Epithelial cell of esophagus (primary cell): ENCODE measurements around the gene DCP1B.
A peak's percentile ranks its signal among the peaks of the same experiment; 100 is the strongest.
"Not testable (repeated sequence)": the region's sequence is repeated elsewhere in the genome, so short reads cannot be mapped to it uniquely, and the experiment has no call there.

Source experiments
- DNase-seq: peaks from one replicate; pipeline ENCODE4 v3.0.0; 2010; ENCODE audit warnings: low read depth
- H3K4me3 ChIP-seq: 2 replicates; pipeline ENCODE4 v1.5.1; 2011; ENCODE audit warnings: mild to moderate bottlenecking, low read length, control low read depth
- TF ChIP-seq, protein P1 (sequence below): IDR thresholded peaks from 2 replicates; pipeline ENCODE4 v1.5.1; 2011; ENCODE audit warnings: low read depth, mild to moderate bottlenecking, low read length, control low read depth, inconsistent platforms; ENCODE audit not compliant: insufficient read depth; ENCODE audit errors: missing control alignments

The DCP1B gene

DNA sequence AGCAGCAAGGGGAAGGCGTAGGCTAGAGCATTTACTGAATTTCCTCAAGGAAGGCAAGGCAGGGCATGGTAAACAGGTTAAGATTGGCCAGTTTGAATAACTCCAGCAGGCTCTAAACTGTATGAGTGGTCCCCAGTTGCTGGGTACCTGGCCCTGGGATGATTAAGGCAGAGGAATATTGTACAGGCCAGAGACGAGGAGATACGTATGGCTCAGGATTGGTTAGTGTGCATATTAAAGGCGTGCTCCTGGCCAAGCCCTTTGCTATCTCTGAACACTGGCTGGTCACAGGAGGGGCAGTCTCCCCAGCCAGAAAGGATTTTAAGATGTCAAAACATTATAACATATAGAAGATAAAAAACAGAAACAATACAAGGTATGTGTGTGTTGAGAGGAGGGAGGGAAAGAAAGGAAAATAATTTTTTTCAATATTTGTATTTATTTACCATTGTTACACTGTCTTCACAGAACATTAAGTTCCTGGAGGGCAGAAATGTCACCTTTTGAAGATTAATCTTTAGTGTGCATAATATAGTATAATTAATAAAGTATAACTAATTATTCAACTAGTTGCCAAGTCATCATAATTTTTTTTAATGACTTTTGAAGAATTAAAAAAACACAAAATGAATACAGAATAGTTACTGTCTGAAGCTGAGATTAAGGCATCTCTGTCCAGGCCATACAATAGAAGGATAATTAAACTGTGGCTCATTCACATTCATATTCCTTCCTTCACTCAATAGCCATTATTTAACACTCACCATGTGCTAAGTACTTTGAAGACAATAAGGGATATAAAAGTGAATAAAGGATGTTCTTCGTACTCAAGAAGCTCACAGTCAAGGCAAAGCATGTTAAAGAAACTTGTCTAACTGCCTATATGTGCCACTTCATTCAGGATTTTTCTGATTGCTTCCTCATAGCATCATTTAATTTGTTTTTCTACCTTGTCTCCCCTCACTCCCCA lies 41.9 kb downstream of the DCP1B start:
- no peak for DNase-seq
- TF ChIP-seq, protein P1, sequence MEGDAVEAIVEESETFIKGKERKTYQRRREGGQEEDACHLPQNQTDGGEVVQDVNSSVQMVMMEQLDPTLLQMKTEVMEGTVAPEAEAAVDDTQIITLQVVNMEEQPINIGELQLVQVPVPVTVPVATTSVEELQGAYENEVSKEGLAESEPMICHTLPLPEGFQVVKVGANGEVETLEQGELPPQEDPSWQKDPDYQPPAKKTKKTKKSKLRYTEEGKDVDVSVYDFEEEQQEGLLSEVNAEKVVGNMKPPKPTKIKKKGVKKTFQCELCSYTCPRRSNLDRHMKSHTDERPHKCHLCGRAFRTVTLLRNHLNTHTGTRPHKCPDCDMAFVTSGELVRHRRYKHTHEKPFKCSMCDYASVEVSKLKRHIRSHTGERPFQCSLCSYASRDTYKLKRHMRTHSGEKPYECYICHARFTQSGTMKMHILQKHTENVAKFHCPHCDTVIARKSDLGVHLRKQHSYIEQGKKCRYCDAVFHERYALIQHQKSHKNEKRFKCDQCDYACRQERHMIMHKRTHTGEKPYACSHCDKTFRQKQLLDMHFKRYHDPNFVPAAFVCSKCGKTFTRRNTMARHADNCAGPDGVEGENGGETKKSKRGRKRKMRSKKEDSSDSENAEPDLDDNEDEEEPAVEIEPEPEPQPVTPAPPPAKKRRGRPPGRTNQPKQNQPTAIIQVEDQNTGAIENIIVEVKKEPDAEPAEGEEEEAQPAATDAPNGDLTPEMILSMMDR = no peak
- H3K4me3 ChIP-seq = no peak overlapping the region

DNA sequence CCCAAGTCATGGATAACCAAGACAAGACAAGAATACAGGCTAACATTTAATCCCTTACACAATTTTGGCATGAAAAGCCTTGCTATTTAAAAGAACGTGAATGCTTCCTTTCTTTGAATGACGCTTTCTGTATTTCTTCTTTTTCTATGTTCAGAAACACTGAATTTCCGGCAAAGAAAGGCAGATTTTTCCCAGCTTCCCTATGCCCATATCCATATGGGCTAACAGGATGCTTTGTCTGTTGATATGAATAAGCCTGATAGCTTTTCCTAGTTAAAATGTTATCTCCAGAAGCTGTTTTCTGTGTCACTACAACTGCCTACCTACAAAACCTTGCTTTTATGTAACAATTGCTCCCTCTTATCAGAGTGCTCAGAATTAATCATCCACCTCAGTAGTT lies 47.5 kb downstream of the DCP1B start:
- TF ChIP-seq, protein P1 = no peak
- DNase-seq = no peak
- H3K4me3 ChIP-seq = no peak overlapping the region

DNA sequence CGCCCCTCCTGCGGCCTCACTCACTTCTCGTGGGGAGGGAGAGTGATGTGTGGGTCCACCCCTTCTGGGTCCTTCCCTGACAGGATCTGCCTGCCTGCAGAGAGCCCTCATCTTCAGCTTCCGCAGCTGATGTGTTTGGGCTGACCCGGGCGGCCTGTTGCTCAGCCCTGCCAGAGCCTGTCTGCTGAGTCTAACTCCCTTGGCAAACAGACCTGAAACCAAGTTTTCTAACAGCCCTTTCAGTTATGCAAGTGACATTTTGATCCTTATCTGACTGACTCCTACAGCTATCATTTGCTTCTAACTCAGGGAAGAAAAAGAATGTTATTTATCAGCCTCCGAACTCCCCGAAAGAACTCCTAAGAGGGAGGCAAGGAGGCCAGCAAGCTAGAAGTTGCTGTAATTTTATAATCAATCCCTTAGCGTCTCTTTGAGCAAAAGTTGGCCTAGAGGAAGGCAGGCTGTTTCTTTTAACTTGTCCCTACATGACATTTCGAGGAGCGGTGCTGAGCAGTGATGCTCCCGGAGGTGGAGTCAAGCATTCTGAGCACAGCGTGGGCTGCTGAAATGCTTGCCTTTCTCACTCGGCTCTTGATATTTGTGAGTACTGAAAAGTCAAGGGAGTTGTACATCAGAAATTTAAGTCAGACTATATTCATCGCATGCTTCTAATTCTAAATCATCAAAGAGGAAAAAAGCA lies 54.3 kb downstream of the DCP1B start:
- DNase-seq = peak; percentile 57
- TF ChIP-seq, protein P1 = no peak
- H3K4me3 ChIP-seq = no peak overlapping the region

DNA sequence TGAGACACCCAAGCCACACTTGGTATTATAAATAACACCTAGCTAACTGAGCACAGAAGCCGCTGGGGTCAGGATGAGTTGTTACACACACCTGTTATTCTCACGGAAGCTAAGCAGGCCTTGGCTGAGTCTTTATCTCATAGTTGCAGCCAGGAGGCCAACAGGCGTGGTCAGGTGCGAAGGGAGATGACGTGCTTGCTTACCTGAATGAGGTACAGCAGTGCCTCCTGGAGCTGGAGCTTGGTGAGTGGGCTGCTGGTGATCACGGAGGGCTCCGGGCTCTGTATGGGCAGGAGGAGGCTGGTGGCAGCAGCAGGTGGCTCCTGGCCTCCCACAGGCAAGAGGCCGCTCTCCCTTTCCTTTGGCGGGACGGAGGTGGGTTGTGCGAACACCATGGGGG lies 55.4 kb downstream of the DCP1B start:
- TF ChIP-seq, protein P1 = no peak
- H3K4me3 ChIP-seq = no peak overlapping the region
- no peak for DNase-seq

DNA sequence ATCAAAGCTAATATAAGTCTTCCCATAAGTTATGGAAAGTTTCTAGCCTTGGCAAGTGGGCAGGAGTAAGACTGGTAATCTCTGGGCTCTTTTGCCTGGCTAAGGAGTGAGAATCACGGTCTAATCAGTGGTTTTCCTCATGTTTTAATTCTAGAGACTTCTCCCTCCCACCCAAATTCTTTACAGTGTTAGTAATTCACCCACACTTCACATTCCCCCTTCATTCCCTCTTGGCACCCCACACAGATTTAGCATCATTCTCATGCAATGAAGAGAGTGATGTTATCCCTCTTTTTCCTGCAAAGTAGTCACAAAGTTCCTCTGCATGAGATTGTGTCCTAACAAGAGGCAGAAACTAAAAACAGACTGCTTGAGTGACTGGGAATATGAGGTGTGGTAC lies 57.2 kb downstream of the DCP1B start:
- no peak for DNase-seq
- TF ChIP-seq, protein P1 = no peak
- H3K4me3 ChIP-seq = no peak overlapping the region

DNA sequence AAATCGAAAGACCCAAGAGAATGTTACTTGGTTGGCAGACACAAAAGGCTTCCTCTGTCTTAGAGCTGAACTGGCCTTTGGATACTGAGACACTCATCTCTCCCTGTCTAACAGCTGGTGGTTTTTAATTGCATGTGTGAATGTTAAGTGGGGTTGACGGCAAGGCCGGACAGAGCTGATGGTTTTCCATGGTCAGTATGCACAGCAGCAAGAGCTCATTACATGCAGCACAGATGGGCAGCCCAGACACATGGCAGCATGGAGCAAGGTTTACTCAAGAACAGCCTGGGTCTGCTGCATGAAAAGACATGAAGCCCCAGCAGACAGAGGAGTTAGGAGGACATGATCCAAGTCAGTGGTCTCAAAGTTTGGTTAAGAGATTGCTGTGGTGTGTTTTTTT lies 58.0 kb downstream of the DCP1B start:
- no peak overlapping the region for H3K4me3 ChIP-seq
- TF ChIP-seq, protein P1 = no peak
- DNase-seq = no peak

DNA sequence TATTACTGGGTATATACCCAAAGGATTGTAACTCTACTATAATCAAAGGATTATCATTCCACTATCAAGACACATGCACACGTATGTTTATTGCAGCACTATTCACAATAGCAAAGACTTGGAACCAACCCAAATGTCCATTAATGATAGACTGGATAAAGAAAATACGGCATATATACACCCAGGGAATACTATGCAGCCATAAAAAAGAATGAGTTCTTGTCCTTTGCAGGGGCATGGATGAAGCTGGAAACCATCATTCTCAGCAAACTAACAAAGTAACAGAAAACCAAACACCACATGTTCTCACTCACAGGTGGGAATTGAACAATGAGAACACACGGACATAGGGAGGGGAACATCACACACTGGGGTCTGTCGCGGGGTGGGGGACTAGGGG lies 58.8 kb downstream of the DCP1B start:
- not testable (repeated sequence) for H3K4me3 ChIP-seq, DNase-seq
